ENCODE data around the gene MDFI. TPM values are rescaled to one million over a fixed set of nuclear protein-coding genes. Genes with fewer than 3 reads are reported as not detected.

Gene MDFI
- total RNA-seq, 1 experiment from 2014 or later: 19.4 TPM

GRCh38 chr6:41643899-41644269 lies 5.6 kb downstream of the MDFI start:
- no peaks in the 10 kb centered on the region for H3K79me2 ChIP-seq (ENCODE audit: low read depth)
- no peaks in the 10 kb centered on the region for H3K9me2 ChIP-seq (ENCODE audit: insufficient read depth)
- no peak overlapping the region for H3K27ac ChIP-seq
- no peaks in the 10 kb centered on the region for H3K27me3 ChIP-seq (ENCODE audit: insufficient read depth, low read depth)
- H3K4me2 ChIP-seq: no peak overlapping the region
- no peaks in the 10 kb centered on the region for H3K9me3 ChIP-seq (ENCODE audit: insufficient read depth, low read depth)
- no peak overlapping the region for H3K4me3 ChIP-seq
- no peaks in the 10 kb centered on the region for H3F3A ChIP-seq (ENCODE audit: insufficient read depth, low read depth)
- no peak overlapping the region for H2AFZ ChIP-seq
- TF ChIP-seq EZH2 (IDR thresholded peaks at IDR 0.05; ENCODE audit: low read depth) (no peak), CTCF (conservative IDR thresholded peaks at IDR 0.05) (no peak)
- no peaks in the 10 kb centered on the region for H3K4me1 ChIP-seq (replicated peaks; ENCODE audit: insufficient read depth)
- no TSS peak for BruUV-seq (replicated peaks)
- H4K20me1 ChIP-seq (ENCODE audit: insufficient read depth): no peaks in the 10 kb centered on the region
- POLR2A ChIA-PET (ENCODE audit: unreplicated experiment): interaction anchor here (0.6 to 0.7 kb wide), 2 partner anchors 34 to 193 kb away, joined by 3 to 4 read pairs; no protein-coding TSS in a partner anchor
- H3K36me3 ChIP-seq (ENCODE audit: low read depth): no peaks in the 10 kb centered on the region
- intact Hi-C loops (cut with micrococcal nuclease; ENCODE audit: unreplicated experiment): no loop called here
- no peak for DNase-seq
- CTCF ChIA-PET: no interaction called here

GRCh38 chr6:41644297-41644879 lies 6.1 kb downstream of the MDFI start:
- Histone ChIP-seq H3F3A (ENCODE audit: insufficient read depth, low read depth) (no peaks in the 10 kb centered on the region), H3K4me3 (no peak overlapping the region), H3K27ac (no peak overlapping the region), H3K27me3 (ENCODE audit: insufficient read depth, low read depth) (no peaks in the 10 kb centered on the region), H3K79me2 (ENCODE audit: low read depth) (no peaks in the 10 kb centered on the region), H4K20me1 (ENCODE audit: insufficient read depth) (no peaks in the 10 kb centered on the region), H3K9me3 (ENCODE audit: insufficient read depth, low read depth) (no peaks in the 10 kb centered on the region), H3K36me3 (ENCODE audit: low read depth) (no peaks in the 10 kb centered on the region), H3K4me1 (replicated peaks; ENCODE audit: insufficient read depth) (no peaks in the 10 kb centered on the region), H2AFZ (no peak overlapping the region), H3K9me2 (ENCODE audit: insufficient read depth) (no peaks in the 10 kb centered on the region), H3K4me2 (no peak overlapping the region)
- DNase-seq: no peak
- CTCF ChIA-PET: interaction anchor here (0.6 kb wide), 1 partner anchor 66 kb away, joined by 10 read pairs; no protein-coding TSS in a partner anchor
- TF ChIP-seq EZH2 (IDR thresholded peaks at IDR 0.05; ENCODE audit: low read depth) (no peak), CTCF (conservative IDR thresholded peaks at IDR 0.05) (no peak)
- intact Hi-C loops (cut with micrococcal nuclease; ENCODE audit: unreplicated experiment): no loop called here
- POLR2A ChIA-PET (ENCODE audit: unreplicated experiment): interaction anchor here (0.7 kb wide), 1 partner anchor 34 kb away, joined by 4 read pairs; no protein-coding TSS in a partner anchor
- BruUV-seq (replicated peaks): no TSS peak

- Histone ChIP-seq H3K4me3 (no peak overlapping the region), H3K9me3 (ENCODE audit: insufficient read depth, low read depth) (no peaks in the 10 kb centered on the region), H3K36me3 (ENCODE audit: low read depth) (no peaks in the 10 kb centered on the region), H3K27me3 (ENCODE audit: insufficient read depth, low read depth) (no peaks in the 10 kb centered on the region), H3K79me2 (ENCODE audit: low read depth) (no peaks in the 10 kb centered on the region), H3K27ac (no peak overlapping the region), H3F3A (ENCODE audit: insufficient read depth, low read depth) (no peaks in the 10 kb centered on the region), H3K4me1 (replicated peaks; ENCODE audit: insufficient read depth) (no peaks in the 10 kb centered on the region), H3K9me2 (ENCODE audit: insufficient read depth) (no peaks in the 10 kb centered on the region), H4K20me1 (ENCODE audit: insufficient read depth) (no peaks in the 10 kb centered on the region), H2AFZ (no peak overlapping the region), H3K4me2 (no peak overlapping the region)
- DNase-seq: no peak
- intact Hi-C loops (cut with micrococcal nuclease; ENCODE audit: unreplicated experiment): no loop called here
- ChIA-PET POLR2A (ENCODE audit: unreplicated experiment) (no interaction called here), CTCF (no interaction called here)
- TF ChIP-seq CTCF (conservative IDR thresholded peaks at IDR 0.05) (no peak), EZH2 (IDR thresholded peaks at IDR 0.05; ENCODE audit: low read depth) (no peak)
- BruUV-seq (replicated peaks): no TSS peak
Measured at GRCh38 chr6:41645007-41645618, 6.8 kb downstream of the MDFI start.

Measured in PC-9 (cell line).